UCSD-AML1 (cell line): Measurements from ENCODE around the gene OR10R2.

Source experiments
- DNase-seq: peaks from one replicate; lab custom pipeline; 2025; ENCODE audit not compliant: unreplicated experiment; lab: John Stamatoyannopoulos, UW

OR10R2 gene

GRCh38 chr1:158527190-158527815, 55.3 kb downstream of the OR10R2 start:
- no peak for DNase-seq
